T-helper 1 cell treated with Interleukin-12 subunit alpha and Interleukin-12 subunit beta and Interleukin-4 antibody, amounts not matched to agents 30 ng/mL and 1 ng/mL, for 36 hours (primary cell): Measurements from ENCODE around the gene NCBP1. TPM values are rescaled to one million over a fixed set of nuclear protein-coding genes. Genes with fewer than 3 reads are reported as not detected.
"Not testable (repeated sequence)": the region's sequence is repeated elsewhere in the genome, so short reads cannot be mapped to it uniquely, and the experiment has no call there.

ENCODE experiments used
- intact Hi-C: fragments of 100-400 bp; cut with micrococcal nuclease; formaldehyde crosslinking; loops from one replicate; pipeline ENCODE4 v1.15.1; 2024
- total RNA-seq: library from RNA; stranded (reverse); gene quantifications from 2 replicates; pipeline ENCODE4 v1.2.3, GENCODE V29; 2022

NCBP1 gene
- total RNA-seq, result 40.5 and 42.6 TPM in 2 replicates

- intact Hi-C loops, result loop anchor here (1.0 to 10.0 kb wide), 19 partner anchors 18 to 1758 kb away; partner anchors contain the start of genes ALG2, ANP32B, ERCC6L2 and NANS
These were observed at the start of gene NCBP1, which contains the start of gene TSTD2 for GRCh38 chr9:97632985-97633858. Gene NCBP1, plus strand, starts transcription at chr9:97633821. Its CDS starts 61 bp downstream, at chr9:97633882. Gene TSTD2, minus strand, starts transcription at chr9:97633368. Its CDS starts 5,806 bp downstream, at chr9:97627562.

- intact Hi-C loops, result not testable (repeated sequence)
These were observed 48.8 kb upstream of the NCBP1 start for GRCh38 chr9:97584778-97585177.

GRCh38 chr9:97586909-97587308 is 46.7 kb upstream of the NCBP1 start:
- intact Hi-C loops, result not testable (repeated sequence)

GRCh38 chr9:97591535-97591934 is 42.1 kb upstream of the NCBP1 start:
- intact Hi-C loops, result no loop called here

GRCh38 chr9:97592126-97592525 is 41.5 kb upstream of the NCBP1 start:
- intact Hi-C loops, result no loop called here

GRCh38 chr9:97593960-97594359 is 39.7 kb upstream of the NCBP1 start:
- intact Hi-C loops, result no loop called here

- intact Hi-C loops, result no loop called here
These were observed 39.2 kb upstream of the NCBP1 start for GRCh38 chr9:97594381-97594921.

GRCh38 chr9:97596906-97597305 is 36.7 kb upstream of the NCBP1 start:
- intact Hi-C loops, result no loop called here

- intact Hi-C loops, result loop anchor here (1.0 kb wide), 6 partner anchors 17 to 741 kb away; partner anchors contain the start of genes NCBP1 and TSTD2
These were observed 34.9 kb upstream of the NCBP1 start for GRCh38 chr9:97598461-97599288.

- intact Hi-C loops, result no loop called here
These were observed 34.2 kb upstream of the NCBP1 start for GRCh38 chr9:97599314-97599846.

GRCh38 chr9:97600531-97601227 is 32.9 kb upstream of the NCBP1 start:
- intact Hi-C loops, result no loop called here

GRCh38 chr9:97601228-97601898 is 32.3 kb upstream of the NCBP1 start:
- intact Hi-C loops, result no loop called here

- intact Hi-C loops, result no loop called here
These were observed 31.2 kb upstream of the NCBP1 start for GRCh38 chr9:97602430-97602829.

- intact Hi-C loops, result no loop called here
These were observed 28.5 kb upstream of the NCBP1 start for GRCh38 chr9:97604901-97605645.

- intact Hi-C loops, result loop anchor here (1.0 kb wide), 6 partner anchors 17 to 758 kb away; partner anchors contain the start of genes NCBP1 and TSTD2
These were observed 18.1 kb upstream of the NCBP1 start for GRCh38 chr9:97615439-97616072.

GRCh38 chr9:97617939-97618416 is 15.6 kb upstream of the NCBP1 start:
- intact Hi-C loops, result no loop called here

GRCh38 chr9:97620063-97620462 is 13.6 kb upstream of the NCBP1 start:
- intact Hi-C loops, result not testable (repeated sequence)

GRCh38 chr9:97622483-97622882 is 11.1 kb upstream of the NCBP1 start:
- intact Hi-C loops, result not testable (repeated sequence)

- intact Hi-C loops, result no loop called here
These were observed 9.7 kb upstream of the NCBP1 start for GRCh38 chr9:97623946-97624345.
